Mucosa of descending colon (tissue), 3 donors: ENCODE data around the gene LUC7L. TPM values are rescaled to one million over a fixed set of nuclear protein-coding genes. Genes with fewer than 3 reads are reported as not detected.
"Not testable (repeated sequence)": the region's sequence is repeated elsewhere in the genome, so short reads cannot be mapped to it uniquely, and the experiment has no call there.

Experiments used
- ATAC-seq: fragments of 200-7000 bp; cut with Tn5 transposase; one replicate; pipeline ENCODE4 v1.9.1; 2020; ENCODE audit warnings: mild to moderate bottlenecking, moderate library complexity
- DNase-seq, 3 donors: peaks; one replicate each; pipeline ENCODE4 v3.0.0-alpha.2; 2020
- H3K36me3 ChIP-seq: fragments of 200-600 bp; one replicate; pipeline ENCODE4 v1.8.0; 2021; ENCODE audit warnings: low read depth, mild to moderate bottlenecking
- H3K4me1 ChIP-seq: fragments of 200-600 bp; one replicate; pipeline ENCODE4 v1.8.0; 2021; ENCODE audit warnings: low read depth, mild to moderate bottlenecking
- H3K4me3 ChIP-seq: fragments of 200-600 bp; one replicate; pipeline ENCODE4 v1.8.0; 2021; ENCODE audit warnings: mild to moderate bottlenecking
- H3K9me3 ChIP-seq: fragments of 200-600 bp; one replicate; pipeline ENCODE4 v1.8.0; 2021; ENCODE audit warnings: mild to moderate bottlenecking
- CTCF ChIP-seq: fragments of 200-600 bp; IDR thresholded peaks from one replicate; pipeline ENCODE4 v1.8.0; 2022; ENCODE audit warnings: antibody characterized with exemption, mild to moderate bottlenecking
- intact Hi-C, 2 donors: fragments of 100-400 bp; cut with DNase I in 1 of 2; cut with micrococcal nuclease in 1 of 2; formaldehyde crosslinking; loops; one replicate each; pipeline versions ENCODE4 v1.11.0 to v1.11.1; 2022; cut with DNase I, micrococcal nuclease
- total RNA-seq, 3 donors: library from RNA; stranded (reverse); fragmentation: NEBNext Ultra II Directional in 2 of 3; extraction: Animal tissue kit (Norgen Biotek cat#: 25700) in 2 of 3; gene quantifications; one replicate each; pipeline versions ENCODE4 v1.2.1 to v1.2.4, GENCODE V29; 2021 to 2023
- donor health status: DM: no; HTN: no; CAD: no; lungs with moderate emphysema.
- donor health status: DM: no; HTN: no; CAD: no.
- donor health status: DM: no; HTN: yes; CAD: no.

Gene LUC7L
- total RNA-seq, 3 donors from 2014 or later = 47.8 to 86.8 (median 67.2) TPM

GRCh38 chr16:178668-179015 is 50.6 kb downstream of the LUC7L start:
- no peak for TF ChIP-seq CTCF
- Histone ChIP-seq H3K4me3 (no peak overlapping the region), H3K4me1 (peaks cover 13% of the 10 kb centered on the region), H3K9me3 (no peaks in the 10 kb centered on the region), H3K36me3 (no peaks in the 10 kb centered on the region)
- ATAC-seq (no peak), DNase-seq (no peak)
- intact Hi-C loops = no loop called here

DNA sequence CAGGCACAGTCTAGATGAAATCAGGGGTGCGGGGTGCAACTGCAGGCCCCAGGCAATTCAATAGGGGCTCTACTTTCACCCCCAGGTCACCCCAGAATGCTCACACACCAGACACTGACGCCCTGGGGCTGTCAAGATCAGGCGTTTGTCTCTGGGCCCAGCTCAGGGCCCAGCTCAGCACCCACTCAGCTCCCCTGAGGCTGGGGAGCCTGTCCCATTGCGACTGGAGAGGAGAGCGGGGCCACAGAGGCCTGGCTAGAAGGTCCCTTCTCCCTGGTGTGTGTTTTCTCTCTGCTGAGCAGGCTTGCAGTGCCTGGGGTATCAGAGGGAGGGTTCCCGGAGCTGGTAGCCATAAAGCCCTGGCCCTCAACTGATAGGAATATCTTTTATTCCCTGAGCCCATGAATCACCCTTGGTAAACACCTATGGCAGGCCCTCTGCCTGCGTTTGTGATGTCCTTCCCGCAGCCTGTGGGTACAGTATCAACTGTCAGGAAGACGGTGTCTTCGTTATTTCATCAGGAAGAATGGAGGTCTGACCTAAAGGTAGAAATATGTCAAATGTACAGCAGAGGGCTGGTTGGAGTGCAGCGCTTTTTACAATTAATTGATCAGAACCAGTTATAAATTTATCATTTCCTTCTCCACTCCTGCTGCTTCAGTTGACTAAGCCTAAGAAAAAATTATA is 51.1 kb downstream of the LUC7L start:
- TF ChIP-seq CTCF = no peak
- intact Hi-C loops = no loop called here
- H3K9me3 ChIP-seq = no peaks in the 10 kb centered on the region
- H3K36me3 ChIP-seq = no peaks in the 10 kb centered on the region
- ATAC-seq = no peak
- H3K4me1 ChIP-seq = peaks cover 13% of the 10 kb centered on the region
- no peak overlapping the region for H3K4me3 ChIP-seq
- no peak for DNase-seq

DNA sequence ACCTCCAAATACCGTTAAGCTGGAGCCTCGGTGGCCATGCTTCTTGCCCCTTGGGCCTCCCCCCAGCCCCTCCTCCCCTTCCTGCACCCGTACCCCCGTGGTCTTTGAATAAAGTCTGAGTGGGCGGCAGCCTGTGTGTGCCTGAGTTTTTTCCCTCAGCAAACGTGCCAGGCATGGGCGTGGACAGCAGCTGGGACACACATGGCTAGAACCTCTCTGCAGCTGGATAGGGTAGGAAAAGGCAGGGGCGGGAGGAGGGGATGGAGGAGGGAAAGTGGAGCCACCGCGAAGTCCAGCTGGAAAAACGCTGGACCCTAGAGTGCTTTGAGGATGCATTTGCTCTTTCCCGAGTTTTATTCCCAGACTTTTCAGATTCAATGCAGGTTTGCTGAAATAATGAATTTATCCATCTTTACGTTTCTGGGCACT is 51.8 kb downstream of the LUC7L start:
- H3K36me3 ChIP-seq = no peaks in the 10 kb centered on the region
- ATAC-seq = no peak
- no peak for DNase-seq
- peaks cover 13% of the 10 kb centered on the region for H3K4me1 ChIP-seq
- H3K9me3 ChIP-seq = no peaks in the 10 kb centered on the region
- intact Hi-C loops = no loop called here
- TF ChIP-seq CTCF = no peak
- H3K4me3 ChIP-seq = no peak overlapping the region

DNA sequence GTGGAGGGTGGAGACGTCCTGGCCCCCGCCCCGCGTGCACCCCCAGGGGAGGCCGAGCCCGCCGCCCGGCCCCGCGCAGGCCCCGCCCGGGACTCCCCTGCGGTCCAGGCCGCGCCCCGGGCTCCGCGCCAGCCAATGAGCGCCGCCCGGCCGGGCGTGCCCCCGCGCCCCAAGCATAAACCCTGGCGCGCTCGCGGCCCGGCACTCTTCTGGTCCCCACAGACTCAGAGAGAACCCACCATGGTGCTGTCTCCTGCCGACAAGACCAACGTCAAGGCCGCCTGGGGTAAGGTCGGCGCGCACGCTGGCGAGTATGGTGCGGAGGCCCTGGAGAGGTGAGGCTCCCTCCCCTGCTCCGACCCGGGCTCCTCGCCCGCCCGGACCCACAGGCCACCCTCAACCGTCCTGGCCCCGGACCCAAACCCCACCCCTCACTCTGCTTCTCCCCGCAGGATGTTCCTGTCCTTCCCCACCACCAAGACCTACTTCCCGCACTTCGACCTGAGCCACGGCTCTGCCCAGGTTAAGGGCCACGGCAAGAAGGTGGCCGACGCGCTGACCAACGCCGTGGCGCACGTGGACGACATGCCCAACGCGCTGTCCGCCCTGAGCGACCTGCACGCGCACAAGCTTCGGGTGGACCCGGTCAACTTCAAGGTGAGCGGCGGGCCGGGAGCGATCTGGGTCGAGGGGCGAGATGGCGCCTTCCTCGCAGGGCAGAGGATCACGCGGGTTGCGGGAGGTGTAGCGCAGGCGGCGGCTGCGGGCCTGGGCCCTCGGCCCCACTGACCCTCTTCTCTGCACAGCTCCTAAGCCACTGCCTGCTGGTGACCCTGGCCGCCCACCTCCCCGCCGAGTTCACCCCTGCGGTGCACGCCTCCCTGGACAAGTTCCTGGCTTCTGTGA is 52.5 kb downstream of the LUC7L start, which contains the start of gene HBA1:
Gene HBA1, plus strand, starts transcription at position 204 of the 906 bp plus-strand sequence. Its CDS starts 37 bp downstream, at position 241.
- DNase-seq, H3K4me3 ChIP-seq, intact Hi-C loops, H3K9me3 ChIP-seq, H3K36me3 ChIP-seq: not testable (repeated sequence)
- H3K4me1 ChIP-seq = peaks cover 13% of the 10 kb centered on the region
- ATAC-seq = peak; percentile 47

GRCh38 chr16:176006-176405 is 53.2 kb downstream of the LUC7L start:
- H3K36me3 ChIP-seq, H3K4me3 ChIP-seq, H3K4me1 ChIP-seq, DNase-seq, H3K9me3 ChIP-seq, intact Hi-C loops: not testable (repeated sequence)
- ATAC-seq = peak; percentile 4

DNA sequence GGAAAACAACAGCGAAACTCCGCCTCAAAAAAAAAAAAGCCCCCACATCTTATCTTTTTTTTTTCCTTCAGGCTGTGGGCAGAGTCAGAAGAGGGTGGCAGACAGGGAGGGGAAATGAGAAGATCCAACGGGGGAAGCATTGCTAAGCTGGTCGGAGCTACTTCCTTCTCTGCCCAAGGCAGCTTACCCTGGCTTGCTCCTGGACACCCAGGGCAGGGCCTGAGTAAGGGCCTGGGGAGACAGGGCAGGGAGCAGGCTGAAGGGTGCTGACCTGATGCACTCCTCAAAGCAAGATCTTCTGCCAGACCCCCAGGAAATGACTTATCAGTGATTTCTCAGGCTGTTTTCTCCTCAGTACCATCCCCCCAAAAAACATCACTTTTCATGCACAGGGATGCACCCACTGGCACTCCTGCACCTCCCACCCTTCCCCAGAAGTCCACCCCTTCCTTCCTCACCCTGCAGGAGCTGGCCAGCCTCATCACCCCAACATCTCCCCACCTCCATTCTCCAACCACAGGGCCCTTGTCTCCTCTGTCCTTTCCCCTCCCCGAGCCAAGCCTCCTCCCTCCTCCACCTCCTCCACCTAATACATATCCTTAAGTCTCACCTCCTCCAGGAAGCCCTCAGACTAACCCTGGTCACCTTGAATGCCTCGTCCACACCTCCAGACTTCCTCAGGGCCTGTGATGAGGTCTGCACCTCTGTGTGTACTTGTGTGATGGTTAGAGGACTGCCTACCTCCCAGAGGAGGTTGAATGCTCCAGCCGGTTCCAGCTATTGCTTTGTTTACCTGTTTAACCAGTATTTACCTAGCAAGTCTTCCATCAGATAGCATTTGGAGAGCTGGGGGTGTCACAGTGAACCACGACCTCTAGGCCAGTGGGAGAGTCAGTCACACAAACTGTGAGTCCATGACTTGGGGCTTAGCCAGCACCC is 54.0 kb downstream of the LUC7L start:
- no peak overlapping the region for H3K4me3 ChIP-seq
- no peak for DNase-seq
- no peaks in the 10 kb centered on the region for H3K36me3 ChIP-seq
- peaks cover under 1% of the 10 kb centered on the region for H3K4me1 ChIP-seq
- no peak for TF ChIP-seq CTCF
- intact Hi-C loops = no loop called here
- no peak for ATAC-seq
- no peaks in the 10 kb centered on the region for H3K9me3 ChIP-seq

- intact Hi-C loops, H3K4me1 ChIP-seq, H3K4me3 ChIP-seq, H3K9me3 ChIP-seq, H3K36me3 ChIP-seq: not testable (repeated sequence)
- peak in 1 of 3 donors; percentile 38 for DNase-seq
- peak; percentile 20 for ATAC-seq
Observed at GRCh38 chr16:173928-174769, 55.1 kb downstream of the LUC7L start.

- intact Hi-C loops, DNase-seq, H3K36me3 ChIP-seq, H3K4me3 ChIP-seq, H3K4me1 ChIP-seq, ATAC-seq, H3K9me3 ChIP-seq: not testable (repeated sequence)
Observed at GRCh38 chr16:173211-173854, 55.9 kb downstream of the LUC7L start.
